ENCODE results near the gene PITX3.

DNA sequence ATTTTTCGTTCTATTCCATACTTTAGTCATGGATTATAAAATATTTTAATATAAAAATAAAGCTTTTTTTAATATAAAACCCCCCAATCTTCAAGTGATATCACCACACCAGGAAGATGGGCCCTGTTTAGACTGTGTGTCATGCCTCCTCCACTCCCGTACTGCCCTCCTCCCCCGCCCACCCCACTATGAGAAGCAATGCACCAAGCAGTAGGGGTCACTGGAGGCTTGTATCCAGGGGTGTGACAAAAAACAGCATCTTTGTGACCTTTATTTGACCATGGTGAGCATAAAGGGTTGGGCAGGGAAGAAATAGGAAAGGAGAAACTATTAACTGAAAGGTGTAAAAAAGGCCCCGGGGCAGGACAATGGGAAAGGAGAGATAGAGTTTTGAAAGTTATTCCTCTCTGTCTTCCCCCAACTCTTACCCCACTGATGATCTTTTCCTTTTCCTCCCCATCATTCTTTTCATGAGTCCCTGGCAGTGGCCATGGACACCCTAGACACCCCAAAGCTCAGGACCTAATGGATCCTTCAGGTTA, 3.5 kb downstream of the PITX3 start:
- TF ChIP-seq, protein P1, sequence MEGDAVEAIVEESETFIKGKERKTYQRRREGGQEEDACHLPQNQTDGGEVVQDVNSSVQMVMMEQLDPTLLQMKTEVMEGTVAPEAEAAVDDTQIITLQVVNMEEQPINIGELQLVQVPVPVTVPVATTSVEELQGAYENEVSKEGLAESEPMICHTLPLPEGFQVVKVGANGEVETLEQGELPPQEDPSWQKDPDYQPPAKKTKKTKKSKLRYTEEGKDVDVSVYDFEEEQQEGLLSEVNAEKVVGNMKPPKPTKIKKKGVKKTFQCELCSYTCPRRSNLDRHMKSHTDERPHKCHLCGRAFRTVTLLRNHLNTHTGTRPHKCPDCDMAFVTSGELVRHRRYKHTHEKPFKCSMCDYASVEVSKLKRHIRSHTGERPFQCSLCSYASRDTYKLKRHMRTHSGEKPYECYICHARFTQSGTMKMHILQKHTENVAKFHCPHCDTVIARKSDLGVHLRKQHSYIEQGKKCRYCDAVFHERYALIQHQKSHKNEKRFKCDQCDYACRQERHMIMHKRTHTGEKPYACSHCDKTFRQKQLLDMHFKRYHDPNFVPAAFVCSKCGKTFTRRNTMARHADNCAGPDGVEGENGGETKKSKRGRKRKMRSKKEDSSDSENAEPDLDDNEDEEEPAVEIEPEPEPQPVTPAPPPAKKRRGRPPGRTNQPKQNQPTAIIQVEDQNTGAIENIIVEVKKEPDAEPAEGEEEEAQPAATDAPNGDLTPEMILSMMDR (IDR thresholded peaks at IDR 0.05) = no peak
- TF ChIP-seq POLR2A (IDR thresholded peaks at IDR 0.05) = no peak
